Liver (tissue), 9 donors: Measurements from ENCODE around the gene LDB2. TPM values are rescaled to one million over a fixed set of nuclear protein-coding genes. Genes with fewer than 3 reads are reported as not detected.

ENCODE experiments used
- DNase-seq: peaks from one replicate; pipeline ENCODE4 v3.0.0-alpha.2; 2017; ENCODE audit warnings: low spot score
- H3K27ac ChIP-seq, 2 donors: one replicate each; pipeline ENCODE4 v1.7.0; 2013; ENCODE audit warnings: inconsistent platforms in 2 of 2, low read length in 2 of 2, control low read depth in 1 of 2, low read depth in 1 of 2, mild to moderate bottlenecking in 1 of 2
- H3K27me3 ChIP-seq, 4 donors: one replicate each; pipeline versions ENCODE4 v1.6.1 to v1.7.0; 2013; ENCODE audit warnings: low read length in 3 of 4, inconsistent platforms in 1 of 4, mild to moderate bottlenecking in 1 of 4, moderate library complexity in 1 of 4; ENCODE audit not compliant: control insufficient read depth in 4 of 4, insufficient read depth in 4 of 4
- H3K36me3 ChIP-seq, 4 donors: one replicate each; pipeline versions ENCODE4 v1.6.1 to v1.7.0; 2013; ENCODE audit warnings: low read length in 3 of 4, mild to moderate bottlenecking in 3 of 4, low read depth in 1 of 4, moderate library complexity in 1 of 4; ENCODE audit not compliant: control insufficient read depth in 4 of 4, insufficient read depth in 3 of 4
- H3K4me1 ChIP-seq, 4 donors: one replicate each; pipeline versions ENCODE4 v1.6.1 to v1.7.0; 2013; ENCODE audit warnings: low read length in 3 of 4, mild to moderate bottlenecking in 3 of 4, moderate library complexity in 1 of 4; ENCODE audit not compliant: control insufficient read depth in 4 of 4, insufficient read depth in 4 of 4
- H3K4me3 ChIP-seq, 3 donors: one replicate each; pipeline versions ENCODE4 v1.6.1 to v1.7.0; 2013; ENCODE audit warnings: low read length in 3 of 3, control low read depth in 1 of 3, low read depth in 1 of 3, mild to moderate bottlenecking in 1 of 3
- H3K9ac ChIP-seq, 2 donors: one replicate each; pipeline ENCODE4 v1.7.0; 2013; ENCODE audit warnings: low read length in 2 of 2, mild to moderate bottlenecking in 2 of 2, moderate library complexity in 2 of 2, control low read depth in 1 of 2, low read depth in 1 of 2
- H3K9me3 ChIP-seq, 4 donors: one replicate each; pipeline versions ENCODE4 v1.6.1 to v1.7.0; 2013; ENCODE audit warnings: low read length in 3 of 4; ENCODE audit not compliant: control insufficient read depth in 4 of 4
- ATF3 ChIP-seq: IDR thresholded peaks from 2 replicates; pipeline ENCODE4 v1.6.1; 2016; ENCODE audit warnings: antibody characterized with exemption
- EGR1 ChIP-seq, 2 donors: IDR thresholded peaks; 2 replicates each; pipeline ENCODE4 v1.6.1; 2016 to 2018; ENCODE audit warnings: antibody characterized with exemption in 2 of 2, low read depth in 2 of 2
- FOXA1 ChIP-seq: IDR thresholded peaks from 2 replicates; pipeline ENCODE4 v1.6.1; 2016; ENCODE audit warnings: antibody characterized with exemption
- FOXA2 ChIP-seq: IDR thresholded peaks from 2 replicates; pipeline ENCODE4 v1.6.1; 2016; ENCODE audit warnings: antibody characterized with exemption
- HNF4A ChIP-seq, 2 donors: conservative IDR thresholded peaks; 2 replicates each; pipeline ENCODE4 v1.6.1; 2016; ENCODE audit warnings: antibody characterized with exemption in 2 of 2, mild to moderate bottlenecking in 2 of 2
- HNF4G ChIP-seq: IDR thresholded peaks from 2 replicates; pipeline ENCODE4 v1.6.1; 2016; ENCODE audit warnings: antibody characterized with exemption
- JUND ChIP-seq, 2 donors: IDR thresholded peaks; 2 replicates each; pipeline ENCODE4 v1.6.1; 2016; ENCODE audit warnings: antibody characterized with exemption in 2 of 2
- MAX ChIP-seq: IDR thresholded peaks from 2 replicates; pipeline ENCODE4 v1.6.1; 2016; ENCODE audit warnings: antibody characterized with exemption
- NR2F2 ChIP-seq: IDR thresholded peaks from 2 replicates; pipeline ENCODE4 v1.6.1; 2016; ENCODE audit warnings: antibody characterized with exemption
- RAD21 ChIP-seq, 2 donors: IDR thresholded peaks; 2 replicates each; pipeline ENCODE4 v1.6.1; 2016; ENCODE audit warnings: antibody characterized with exemption in 2 of 2, mild to moderate bottlenecking in 2 of 2
- REST ChIP-seq: IDR thresholded peaks from 2 replicates; pipeline ENCODE4 v1.6.1; 2016; ENCODE audit warnings: antibody characterized with exemption, mild to moderate bottlenecking
- RXRA ChIP-seq, 2 donors: IDR thresholded peaks; 2 replicates each; pipeline ENCODE4 v1.6.1; 2017 to 2018; ENCODE audit warnings: antibody characterized with exemption in 2 of 2, mild to moderate bottlenecking in 1 of 2
- SP1 ChIP-seq: IDR thresholded peaks from 2 replicates; pipeline ENCODE4 v1.6.1; 2018; ENCODE audit warnings: antibody characterized with exemption, mild to moderate bottlenecking
- TAF1 ChIP-seq: conservative IDR thresholded peaks from 2 replicates; pipeline ENCODE4 v1.6.1; 2016; ENCODE audit warnings: antibody characterized with exemption, mild to moderate bottlenecking
- YY1 ChIP-seq: IDR thresholded peaks from 2 replicates; pipeline ENCODE4 v1.6.1; 2016; ENCODE audit warnings: antibody characterized with exemption, mild to moderate bottlenecking
- ZBTB33 ChIP-seq: IDR thresholded peaks from 2 replicates; pipeline ENCODE4 v1.6.1; 2016; ENCODE audit warnings: antibody characterized with exemption
- WGBS: extraction: QIAGEN DNeasy Blood & Tissue Kit; methylation state at CpG from one replicate; pipeline ENCODE4 v1.1.7; 2013; 5-methylcytosine and 5-hydroxymethylcytosine counted together
- polyA plus RNA-seq, 2 donors: library from polyadenylated mRNA; stranded (reverse) in 1 of 2; unstranded in 1 of 2; fragments of 200-250 nt in 1 of 2; fragments of >200 nt in 1 of 2; fragmentation: Nextera tagmentation in 1 of 2; extraction: Ambion mirVana in 1 of 2; gene quantifications; one replicate each; pipeline versions ENCODE4 v1.2.1 to v1.2.3, GENCODE V29; 2013 to 2015
- total RNA-seq, 2 donors: library from RNA; depleted of rRNA; stranded (reverse); fragments of >200 nt; gene quantifications; one replicate each; pipeline ENCODE4 v1.2.3, GENCODE V29; 2014
- donor health status: healthy.
- donor health status: healthy.
- donor health status: healthy.
- donor health status: healthy.
- donor health status: healthy.

LDB2 gene
- total and polyA plus RNA-seq, 4 donors = 7.4 to 31.9 (median 16.8) TPM

- Histone ChIP-seq H3K27ac (peak overlapping the region in 1 of 2 donors; percentile 18), H3K4me1 (no peaks in the 10 kb centered on the region), H3K27me3 (no peaks in the 10 kb centered on the region), H3K9me3 (no peaks in the 10 kb centered on the region), H3K36me3 (peaks cover 0 to 2% (median 0%) of the 10 kb centered on the region in 4 donors), H3K4me3 (no peak overlapping the region), H3K9ac (no peak overlapping the region)
- TF ChIP-seq FOXA1 (no peak), MAX (no peak), ATF3 (no peak), JUND (IDR thresholded peaks at IDR 0.05) (no peak), TAF1 (no peak), RXRA (IDR thresholded peaks at IDR 0.05) (no peak), HNF4G (no peak), ZBTB33 (no peak)
- DNase-seq = no peak
- WGBS = 79% methylated on average over 5 of the region's 5 CpGs
These were observed 41.0 kb downstream of the LDB2 start for GRCh38 chr4:16857425-16857824.

- Histone ChIP-seq H3K27ac (no peak overlapping the region), H3K9me3 (no peaks in the 10 kb centered on the region)
These were observed 44.8 kb downstream of the LDB2 start for GRCh38 chr4:16853640-16854039.

More at GRCh38 chr4:16853640-16854039, 44.8 kb downstream of the LDB2 start:
- TF ChIP-seq NR2F2 (no peak), HNF4A (conservative IDR thresholded peaks at IDR 0.05) (no peak), ZBTB33 (no peak), YY1 (no peak), MAX (no peak), FOXA2 (no peak), SP1 (no peak), TAF1 (no peak), ATF3 (no peak), JUND (IDR thresholded peaks at IDR 0.05) (no peak), RXRA (IDR thresholded peaks at IDR 0.05) (no peak), REST (no peak), HNF4G (no peak), EGR1 (IDR thresholded peaks at IDR 0.05; ENCODE audit: low read depth in 2 of 2) (no peak), RAD21 (IDR thresholded peaks at IDR 0.05) (no peak)
- Histone ChIP-seq H3K4me1 (no peaks in the 10 kb centered on the region), H3K36me3 (peaks cover 0 to 2% (median 0%) of the 10 kb centered on the region in 4 donors), H3K27me3 (no peaks in the 10 kb centered on the region), H3K9ac (no peak overlapping the region), H3K4me3 (no peak overlapping the region)
- no peak for DNase-seq
- WGBS = over 99% methylated on average over 2 of the region's 2 CpGs
